Activated CD4-positive, alpha-beta memory T cell treated with anti-CD3 and anti-CD28 coated beads for 36 hours (primary cell): ENCODE results near the gene ANKRD60. TPM values are rescaled to one million over a fixed set of nuclear protein-coding genes. Genes with fewer than 3 reads are reported as not detected.

Experiments
- CTCF ChIA-PET: fragments of 350-600 bp; sonication (Branson Sonifier 250); formaldehyde crosslinking; loops from one replicate; lab custom pipeline; 2021; ENCODE audit warnings: antibody characterized with exemption, inconsistent platforms; lab: Charles Lee
- POLR2A ChIA-PET: fragments of 350-600 bp; sonication (Branson Sonifier 250); formaldehyde crosslinking; loops from one replicate; lab custom pipeline; 2021; ENCODE audit warnings: antibody characterized with exemption; lab: Charles Lee
- DNase-seq: peaks from one replicate; pipeline ENCODE4 v3.0.0-alpha.2; 2020
- H3K27ac Mint-ChIP-seq: one replicate; pipeline ENCODE4 v1.8.0; 2021; ENCODE audit warnings: mixed read lengths
- H3K27me3 Mint-ChIP-seq: one replicate; pipeline ENCODE4 v1.8.0; 2021; ENCODE audit warnings: mixed read lengths
- H3K36me3 Mint-ChIP-seq: one replicate; pipeline ENCODE4 v1.8.0; 2021; ENCODE audit warnings: mixed read lengths
- H3K4me1 Mint-ChIP-seq: one replicate; pipeline ENCODE4 v1.8.0; 2021; ENCODE audit warnings: low read depth, mixed read lengths
- H3K4me3 Mint-ChIP-seq: one replicate; pipeline ENCODE4 v1.8.0; 2021; ENCODE audit warnings: mild to moderate bottlenecking, mixed read lengths
- H3K9me3 Mint-ChIP-seq: one replicate; pipeline ENCODE4 v1.8.0; 2021; ENCODE audit warnings: mixed read lengths
- intact Hi-C: fragments of 100-400 bp; cut with micrococcal nuclease; formaldehyde crosslinking; loops from one replicate; pipeline ENCODE4 v1.15.1; 2023
- total RNA-seq, 2 experiments: library from RNA; stranded (reverse); gene quantifications; one replicate each; pipeline ENCODE4 v1.2.3, GENCODE V29; 2021

Gene ANKRD60
- total RNA-seq, 2 experiments from 2014 or later = not detected

GRCh38 chr20:58231683-58232082, 3.2 kb upstream of the ANKRD60 start:
- ChIA-PET CTCF (interaction anchor here (2.2 kb wide), 1 partner anchor 22 kb away, joined by 8 read pairs; no protein-coding TSS in a partner anchor), POLR2A (no interaction called here)
- H3K27me3 Mint-ChIP-seq = peaks cover 34% of the 10 kb centered on the region
- DNase-seq = no peak
- intact Hi-C loops = loop anchor here (5.0 kb wide), 1 partner anchor 844 kb away; no protein-coding TSS in a partner anchor
- peaks cover 25% of the 10 kb centered on the region for H3K4me1 Mint-ChIP-seq
- H3K9me3 Mint-ChIP-seq = no peaks in the 10 kb centered on the region
- no peak overlapping the region for H3K4me3 Mint-ChIP-seq
- H3K36me3 Mint-ChIP-seq = peaks cover 3% of the 10 kb centered on the region
- no peak overlapping the region for H3K27ac Mint-ChIP-seq

DNA sequence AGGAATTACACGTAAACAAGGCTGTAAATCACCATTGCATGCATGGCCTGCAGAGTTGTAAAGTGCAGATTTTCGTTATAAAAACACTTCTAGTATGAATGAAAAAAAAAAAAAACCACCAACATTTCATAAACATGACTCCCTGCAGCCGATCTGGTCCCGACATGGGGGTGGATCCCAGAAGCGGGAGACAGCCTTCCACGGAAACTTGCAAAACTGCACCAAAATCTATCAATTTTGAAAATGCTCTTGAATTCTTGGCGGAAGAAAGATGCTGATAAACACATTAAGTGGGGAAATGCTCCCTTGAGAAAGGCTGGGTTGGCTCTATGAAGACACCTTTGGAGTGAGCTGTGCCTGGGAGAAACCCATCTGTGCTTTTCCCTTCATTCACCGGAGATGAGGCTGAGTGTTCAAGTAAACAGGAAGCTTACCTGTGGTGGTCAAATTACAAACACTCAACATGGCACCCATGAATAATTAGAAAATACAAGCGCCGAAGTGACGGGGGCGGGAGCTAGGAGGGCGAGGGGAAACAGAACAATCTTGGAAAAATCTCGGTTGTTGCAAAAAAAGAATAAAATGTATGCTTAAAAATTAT, 845 bp upstream of the ANKRD60 start:
- CTCF ChIA-PET = interaction anchor here (2.2 kb wide), 1 partner anchor 19 kb away, joined by 8 read pairs; no protein-coding TSS in a partner anchor
- H3K27ac Mint-ChIP-seq = no peak overlapping the region
- peaks cover 3% of the 10 kb centered on the region for H3K36me3 Mint-ChIP-seq
- H3K4me1 Mint-ChIP-seq = peaks cover 17% of the 10 kb centered on the region
- POLR2A ChIA-PET = no interaction called here
- intact Hi-C loops = no loop called here
- H3K9me3 Mint-ChIP-seq = no peaks in the 10 kb centered on the region
- H3K4me3 Mint-ChIP-seq = peak overlapping the region; percentile 41
- no peak for DNase-seq
- peaks cover 42% of the 10 kb centered on the region for H3K27me3 Mint-ChIP-seq

- H3K27ac Mint-ChIP-seq = no peak overlapping the region
- ChIA-PET POLR2A (no interaction called here), CTCF (no interaction called here)
- H3K4me1 Mint-ChIP-seq = peaks cover 25% of the 10 kb centered on the region
- intact Hi-C loops = no loop called here
- H3K9me3 Mint-ChIP-seq = no peaks in the 10 kb centered on the region
- peak overlapping the region; percentile 2 for H3K4me3 Mint-ChIP-seq
- peaks cover 3% of the 10 kb centered on the region for H3K36me3 Mint-ChIP-seq
- peaks cover 42% of the 10 kb centered on the region for H3K27me3 Mint-ChIP-seq
- no peak for DNase-seq
Observed at GRCh38 chr20:58228103-58228483, 360 bp downstream of the ANKRD60 start.

DNA sequence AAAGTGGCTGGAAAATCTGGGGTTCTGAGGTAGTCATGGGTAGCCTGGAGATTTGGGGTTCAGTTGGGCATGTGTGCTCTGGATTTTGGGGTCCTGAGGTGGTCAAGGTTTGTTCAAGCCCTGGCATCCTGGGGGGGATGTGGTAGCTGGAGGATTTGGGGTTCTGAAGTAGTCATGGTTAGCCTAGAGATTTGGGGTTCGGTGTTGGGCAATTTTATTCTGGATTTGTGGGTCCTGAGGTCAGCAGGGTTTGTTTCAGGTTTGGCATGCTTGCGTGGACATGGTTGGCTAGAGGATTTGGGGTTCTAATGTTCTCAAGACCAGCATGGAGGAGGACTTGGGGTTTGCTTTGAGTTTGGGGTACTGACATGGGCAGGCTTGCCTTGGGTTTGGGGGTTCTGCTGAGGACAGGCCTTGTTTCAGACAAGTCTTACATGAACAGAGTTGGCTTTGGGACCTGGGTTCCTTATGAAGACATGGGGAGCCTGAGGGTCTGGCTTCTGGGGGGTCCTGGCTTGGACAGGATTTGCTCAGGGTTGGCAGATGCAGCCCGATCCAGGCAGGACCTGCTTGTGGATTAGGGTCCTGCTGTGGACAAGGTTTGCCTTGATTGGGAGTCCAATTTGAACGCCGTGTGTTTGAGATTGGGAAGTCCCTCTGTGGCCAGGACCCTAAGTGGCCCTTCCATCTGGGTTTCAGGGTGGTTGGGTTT, 906 bp downstream of the ANKRD60 start:
- no peaks in the 10 kb centered on the region for H3K9me3 Mint-ChIP-seq
- peaks cover 25% of the 10 kb centered on the region for H3K4me1 Mint-ChIP-seq
- ChIA-PET CTCF (interaction anchor here (0.9 kb wide), 1 partner anchor 17 kb away, joined by 3 read pairs; no protein-coding TSS in a partner anchor), POLR2A (no interaction called here)
- DNase-seq = no peak
- peaks cover 46% of the 10 kb centered on the region for H3K27me3 Mint-ChIP-seq
- H3K27ac Mint-ChIP-seq = no peak overlapping the region
- intact Hi-C loops = no loop called here
- H3K36me3 Mint-ChIP-seq = peaks cover 3% of the 10 kb centered on the region
- peak overlapping the region; percentile 2 for H3K4me3 Mint-ChIP-seq

DNA sequence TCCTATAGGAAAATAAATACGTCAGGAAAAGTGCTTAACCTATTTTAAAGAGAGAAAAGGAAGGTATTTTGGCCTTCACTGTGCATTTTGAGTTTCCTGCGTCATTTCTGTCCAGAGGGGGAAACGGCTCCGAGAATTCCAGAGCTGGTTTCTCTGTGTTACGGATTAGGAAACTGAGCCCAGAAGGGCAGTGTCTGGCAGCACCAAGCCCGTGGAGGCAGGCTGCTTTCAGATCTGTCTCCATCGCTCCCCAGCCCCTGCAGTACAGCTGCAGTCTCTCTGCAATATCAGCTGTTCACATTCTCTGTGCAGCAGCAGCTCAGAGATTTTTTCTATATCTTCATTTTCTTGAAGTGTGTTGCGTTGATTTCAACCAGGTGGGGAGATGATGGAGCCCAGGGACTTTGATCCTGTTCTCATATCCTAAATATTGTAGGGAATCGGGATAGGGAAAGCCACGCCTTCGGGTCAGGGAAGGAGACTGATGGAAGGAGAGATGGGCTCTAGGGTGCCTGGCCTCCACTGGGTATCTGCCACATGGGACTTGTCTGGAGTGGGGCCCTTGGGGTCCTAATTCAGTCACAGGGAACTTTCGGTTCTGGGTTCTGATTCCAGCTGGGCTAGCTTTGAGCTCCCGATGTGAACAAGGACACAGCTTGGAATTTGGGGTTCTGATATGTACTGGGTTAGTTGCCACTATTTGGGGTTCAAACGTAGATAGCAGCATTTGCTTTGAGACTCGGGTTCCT, 2.8 kb downstream of the ANKRD60 start:
- POLR2A ChIA-PET = no interaction called here
- H3K9me3 Mint-ChIP-seq = no peaks in the 10 kb centered on the region
- no peaks in the 10 kb centered on the region for H3K36me3 Mint-ChIP-seq
- CTCF ChIA-PET = interaction anchor here (1.0 to 2.9 kb wide), 2 partner anchors 9 to 425 kb away, joined by 3 to 31 read pairs; partner anchors contain the start of gene STX16
- H3K27me3 Mint-ChIP-seq = peaks cover 57% of the 10 kb centered on the region
- H3K27ac Mint-ChIP-seq = no peak overlapping the region
- intact Hi-C loops = no loop called here
- H3K4me1 Mint-ChIP-seq = peaks cover 25% of the 10 kb centered on the region
- DNase-seq = no peak
- no peak overlapping the region for H3K4me3 Mint-ChIP-seq

- H3K4me3 Mint-ChIP-seq = no peak overlapping the region
- ChIA-PET CTCF (interaction anchor here (1.0 to 2.9 kb wide), 2 partner anchors 10 to 426 kb away, joined by 3 to 31 read pairs; partner anchors contain the start of gene STX16), POLR2A (no interaction called here)
Observed at GRCh38 chr20:58224974-58225373, 3.5 kb downstream of the ANKRD60 start.

GRCh38 chr20:58224097-58224496, 4.4 kb downstream of the ANKRD60 start:
- H3K27ac Mint-ChIP-seq = no peak overlapping the region
- DNase-seq = peak; percentile 75
- H3K27me3 Mint-ChIP-seq = peaks cover 56% of the 10 kb centered on the region
- intact Hi-C loops = loop anchor here (1.0 to 5.0 kb wide), 2 partner anchors 13 to 83 kb away; partner anchors contain the start of gene RAB22A
- POLR2A ChIA-PET = interaction anchor here (0.6 to 1.6 kb wide), 2 partner anchors 427 to 605 kb away, joined by 3 to 4 read pairs; partner anchors contain the start of gene STX16
- H3K4me1 Mint-ChIP-seq = peaks cover 22% of the 10 kb centered on the region
- H3K4me3 Mint-ChIP-seq = no peak overlapping the region
- H3K36me3 Mint-ChIP-seq = peaks cover under 1% of the 10 kb centered on the region
- peaks cover 3% of the 10 kb centered on the region for H3K9me3 Mint-ChIP-seq
- CTCF ChIA-PET = interaction anchor here (1.4 to 2.9 kb wide), 2 partner anchors 11 to 604 kb away, joined by 3 to 31 read pairs; partner anchors contain the start of gene ZBP1

More at GRCh38 chr20:58224974-58225373, 3.5 kb downstream of the ANKRD60 start:
- Mint-ChIP-seq H3K36me3 (no peaks in the 10 kb centered on the region), H3K27ac (no peak overlapping the region), H3K4me1 (peaks cover 25% of the 10 kb centered on the region), H3K9me3 (no peaks in the 10 kb centered on the region), H3K27me3 (peaks cover 56% of the 10 kb centered on the region)
- intact Hi-C loops = loop anchor here (1.0 to 5.0 kb wide), 2 partner anchors 12 to 82 kb away; partner anchors contain the start of gene RAB22A
- no peak for DNase-seq

DNA sequence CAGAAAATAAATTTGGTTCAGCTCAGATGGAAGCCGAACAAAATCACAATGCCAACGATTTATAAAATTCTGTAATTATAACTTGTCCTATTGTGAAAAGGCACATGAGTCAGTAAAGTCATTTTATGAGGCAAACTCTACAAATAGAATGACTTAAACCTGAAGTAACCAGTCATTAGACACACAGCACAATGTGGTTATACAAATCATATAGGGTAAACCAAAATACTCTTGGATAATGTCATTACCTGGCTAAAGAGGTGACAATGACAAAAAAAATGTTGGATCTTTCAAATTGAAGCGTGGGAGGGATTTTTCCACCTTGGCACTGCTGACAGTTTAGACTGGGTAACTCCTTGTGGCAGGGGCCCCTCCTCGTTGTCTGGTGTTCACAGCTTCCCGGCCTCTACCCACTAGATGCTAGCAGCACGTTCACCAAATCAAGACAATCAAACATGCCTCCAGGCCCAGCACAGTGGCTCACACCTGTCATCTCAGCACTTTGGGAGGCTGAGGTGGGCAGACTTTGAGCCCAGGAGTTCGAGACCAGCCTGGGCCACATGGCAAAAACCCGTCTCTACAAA, 5.0 kb downstream of the ANKRD60 start:
- Mint-ChIP-seq H3K27ac (no peak overlapping the region), H3K4me1 (peaks cover 17% of the 10 kb centered on the region), H3K36me3 (peaks cover 6% of the 10 kb centered on the region), H3K4me3 (no peak overlapping the region), H3K9me3 (peaks cover 9% of the 10 kb centered on the region), H3K27me3 (peaks cover 58% of the 10 kb centered on the region)
- intact Hi-C loops = loop anchor here (5.0 kb wide), 1 partner anchor 84 kb away; the partner anchor contains the start of gene RAB22A
- CTCF ChIA-PET = interaction anchor here (1.4 to 2.9 kb wide), 2 partner anchors 12 to 604 kb away, joined by 3 to 31 read pairs; partner anchors contain the start of gene ZBP1
- POLR2A ChIA-PET = interaction anchor here (0.6 to 1.6 kb wide), 2 partner anchors 428 to 604 kb away, joined by 3 to 4 read pairs; partner anchors contain the start of gene STX16
- peak; percentile 59 for DNase-seq

- DNase-seq = no peak
- Mint-ChIP-seq H3K36me3 (peaks cover 6% of the 10 kb centered on the region), H3K9me3 (peaks cover 10% of the 10 kb centered on the region), H3K27me3 (peaks cover 58% of the 10 kb centered on the region), H3K27ac (no peak overlapping the region), H3K4me3 (no peak overlapping the region), H3K4me1 (peaks cover 14% of the 10 kb centered on the region)
- ChIA-PET POLR2A (no interaction called here), CTCF (interaction anchor here (0.6 kb wide), 1 partner anchor 478 kb away, joined by 3 read pairs; no protein-coding TSS in a partner anchor)
- intact Hi-C loops = loop anchor here (5.0 kb wide), 1 partner anchor 85 kb away; the partner anchor contains the start of gene RAB22A
Observed at GRCh38 chr20:58222446-58222845, 6.0 kb downstream of the ANKRD60 start.

DNA sequence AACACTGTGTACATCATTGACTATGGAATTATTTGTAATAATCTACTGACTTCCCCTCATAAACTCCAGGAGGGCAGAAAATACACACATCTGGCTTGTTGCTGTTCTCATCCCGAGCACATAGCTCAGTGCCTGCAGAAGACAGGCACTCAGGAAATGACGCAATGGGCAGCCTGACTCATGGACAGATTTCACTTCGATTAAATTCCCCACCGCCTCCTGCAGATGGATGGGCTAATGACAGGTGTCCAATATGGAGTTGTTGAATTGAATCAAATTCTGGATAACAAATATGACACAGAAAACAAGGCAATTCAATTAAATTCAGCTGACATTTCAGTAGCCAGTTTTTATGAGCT, 9.1 kb downstream of the ANKRD60 start:
- H3K4me1 Mint-ChIP-seq = peaks cover 8% of the 10 kb centered on the region

More for the DNA sequence above, 9.1 kb downstream of the ANKRD60 start:
- ChIA-PET POLR2A (no interaction called here), CTCF (interaction anchor here (2.1 kb wide), 1 partner anchor 9 kb away, joined by 9 read pairs; no protein-coding TSS in a partner anchor)
- intact Hi-C loops = no loop called here
- no peak for DNase-seq
- H3K27ac Mint-ChIP-seq = no peak overlapping the region
- peaks cover 6% of the 10 kb centered on the region for H3K36me3 Mint-ChIP-seq
- H3K27me3 Mint-ChIP-seq = peaks cover 45% of the 10 kb centered on the region
- no peak overlapping the region for H3K4me3 Mint-ChIP-seq
- peaks cover 10% of the 10 kb centered on the region for H3K9me3 Mint-ChIP-seq
